GM10266 (cell line): ENCODE measurements around the gene CHST7.

ENCODE experiments used
- DNase-seq: peaks from one replicate; pipeline ENCODE4 v3.0.0; 2012; ENCODE audit errors: extremely low spot score
- CTCF ChIP-seq: IDR thresholded peaks from 2 replicates; pipeline ENCODE4 v1.5.1; 2012; ENCODE audit warnings: mild to moderate bottlenecking, low read depth; ENCODE audit not compliant: control insufficient read depth, insufficient read depth; ENCODE audit errors: missing control alignments

CHST7 gene

DNA sequence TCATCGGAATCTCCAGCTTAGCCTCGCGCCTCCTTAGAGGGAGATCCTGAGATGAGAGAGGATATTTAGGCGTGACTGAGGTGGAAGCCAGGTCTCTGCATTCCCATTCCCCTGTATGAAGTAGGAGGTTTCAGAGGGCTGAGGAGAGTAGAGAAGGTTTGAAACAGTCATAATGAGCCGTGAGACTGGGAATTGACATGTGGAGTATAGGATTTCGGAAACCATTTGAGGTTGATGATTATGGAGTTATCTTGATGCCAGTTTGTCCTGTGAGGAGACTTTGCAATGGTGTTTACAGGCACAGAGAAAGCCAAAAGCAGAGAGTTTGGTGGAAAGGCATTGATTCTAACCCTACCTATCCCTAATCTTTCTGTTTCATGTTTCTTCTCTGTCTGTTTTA, 2.0 kb downstream of the CHST7 start:
- no peak for TF ChIP-seq CTCF
- no peak for DNase-seq

DNA sequence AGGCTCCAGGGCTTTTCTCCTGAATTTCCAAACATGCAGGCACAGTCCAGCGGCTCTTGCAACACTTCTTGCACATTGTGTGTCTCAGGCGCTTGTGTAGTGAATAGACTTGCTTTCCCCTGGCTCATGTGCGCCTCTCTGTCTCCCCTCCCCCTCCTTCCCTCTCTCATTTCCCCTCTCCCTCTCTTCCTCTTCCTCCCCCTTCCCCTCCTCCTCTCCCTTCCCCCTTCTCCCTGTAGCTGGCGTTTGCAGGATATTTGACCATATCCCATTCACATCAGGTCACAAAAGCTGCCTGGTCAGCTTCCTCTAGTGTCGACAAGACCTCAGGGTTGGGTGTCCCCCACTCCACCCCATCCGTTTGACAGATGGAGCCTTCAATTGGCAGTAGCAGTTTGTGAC, 2.4 kb downstream of the CHST7 start:
- no peak for TF ChIP-seq CTCF
- no peak for DNase-seq

GRCh38 chrX:46576458-46576857, 2.9 kb downstream of the CHST7 start:
- DNase-seq = no peak
- TF ChIP-seq CTCF = no peak

GRCh38 chrX:46577221-46578005, 3.8 kb downstream of the CHST7 start:
- TF ChIP-seq CTCF = no peak
- no peak for DNase-seq

DNA sequence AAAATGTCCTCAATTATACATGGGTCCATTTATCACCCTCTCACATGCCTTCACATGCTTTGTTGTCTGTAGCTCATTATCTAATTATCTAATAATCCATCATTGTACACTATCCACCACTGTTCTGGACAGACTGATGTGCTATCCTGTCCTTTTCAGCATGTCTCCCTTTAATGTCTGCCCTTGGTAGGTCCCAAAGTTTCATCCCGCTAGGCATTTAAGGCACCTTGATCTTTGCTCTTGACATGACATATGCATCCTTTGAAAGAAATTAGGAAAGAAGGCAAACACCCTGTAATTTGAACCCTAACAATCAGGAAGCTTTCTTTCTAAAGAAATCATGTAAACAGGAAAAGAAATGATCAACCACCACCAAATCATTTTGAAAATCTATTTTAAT, 5.7 kb downstream of the CHST7 start:
- TF ChIP-seq CTCF = no peak
- no peak for DNase-seq

- no peak for TF ChIP-seq CTCF
- DNase-seq = no peak
These were observed 7.0 kb downstream of the CHST7 start for GRCh38 chrX:46580613-46581012.

GRCh38 chrX:46582325-46582724, 8.8 kb downstream of the CHST7 start:
- DNase-seq = no peak
- no peak for TF ChIP-seq CTCF
